ENCODE measurements around the gene ME2.

The ME2 gene

GRCh38 chr18:50875966-50876536, 2.9 kb upstream of the ME2 start:
- TF ChIP-seq TAF1 (IDR thresholded peaks at IDR 0.05; ENCODE audit: borderline replicate concordance, insufficient read depth, low read length): no peak
- no peak for TF ChIP-seq FOXP2 (optimal IDR thresholded peaks at IDR 0.05; ENCODE audit: borderline replicate concordance, extremely low read depth, extremely low read length, insufficient read depth)
- TF ChIP-seq REST (IDR thresholded peaks at IDR 0.05; ENCODE audit: insufficient read depth in 1 of 2, low read depth in 2 of 2, low read length in 2 of 2): no peak
- no peak for TF ChIP-seq SIN3A (IDR thresholded peaks at IDR 0.05; ENCODE audit: borderline replicate concordance, insufficient read depth, low read length)
- no peak for TF ChIP-seq POLR2AphosphoS5 (IDR thresholded peaks at IDR 0.05; ENCODE audit: low read depth, low read length)

GRCh38 chr18:50877545-50878265, 1.2 kb upstream of the ME2 start:
- TF ChIP-seq TAF1 (IDR thresholded peaks at IDR 0.05; ENCODE audit: borderline replicate concordance, insufficient read depth, low read length) (no peak), REST (IDR thresholded peaks at IDR 0.05; ENCODE audit: insufficient read depth in 1 of 2, low read depth in 2 of 2, low read length in 2 of 2) (no peak), SIN3A (IDR thresholded peaks at IDR 0.05; ENCODE audit: borderline replicate concordance, insufficient read depth, low read length) (no peak), POLR2AphosphoS5 (IDR thresholded peaks at IDR 0.05; ENCODE audit: low read depth, low read length) (no peak), FOXP2 (optimal IDR thresholded peaks at IDR 0.05; ENCODE audit: borderline replicate concordance, extremely low read depth, extremely low read length, insufficient read depth) (no peak)

GRCh38 chr18:50879302-50880118, 592 bp downstream of the ME2 start:
- TF ChIP-seq TAF1 (IDR thresholded peaks at IDR 0.05; ENCODE audit: borderline replicate concordance, insufficient read depth, low read length) (no peak), SIN3A (IDR thresholded peaks at IDR 0.05; ENCODE audit: borderline replicate concordance, insufficient read depth, low read length) (no peak), POLR2AphosphoS5 (IDR thresholded peaks at IDR 0.05; ENCODE audit: low read depth, low read length) (no peak), FOXP2 (optimal IDR thresholded peaks at IDR 0.05; ENCODE audit: borderline replicate concordance, extremely low read depth, extremely low read length, insufficient read depth) (no peak), REST (IDR thresholded peaks at IDR 0.05; ENCODE audit: insufficient read depth in 1 of 2, low read depth in 2 of 2, low read length in 2 of 2) (no peak)

- TF ChIP-seq TAF1 (IDR thresholded peaks at IDR 0.05; ENCODE audit: borderline replicate concordance, insufficient read depth, low read length) (no peak), SIN3A (IDR thresholded peaks at IDR 0.05; ENCODE audit: borderline replicate concordance, insufficient read depth, low read length) (no peak), REST (IDR thresholded peaks at IDR 0.05; ENCODE audit: insufficient read depth in 1 of 2, low read depth in 2 of 2, low read length in 2 of 2) (no peak), POLR2AphosphoS5 (IDR thresholded peaks at IDR 0.05; ENCODE audit: low read depth, low read length) (no peak), FOXP2 (optimal IDR thresholded peaks at IDR 0.05; ENCODE audit: borderline replicate concordance, extremely low read depth, extremely low read length, insufficient read depth) (no peak)
Measured at GRCh38 chr18:50880119-50880465, 1.2 kb downstream of the ME2 start.
